Neutrophil (primary cell): ENCODE data around the gene SCAMP2.
A peak's percentile ranks its signal among the peaks of the same experiment; 100 is the strongest.

ENCODE experiments used
- H3K27ac ChIP-seq: fragments of 200-600 bp; sonication (generic); 2 replicates; pipeline ENCODE4 v1.5.1; 2016; ENCODE audit warnings: mild to moderate bottlenecking, moderate library complexity
- H3K27me3 ChIP-seq: fragments of 200-600 bp; sonication (generic); 2 replicates; pipeline ENCODE4 v1.6.0; 2016; ENCODE audit warnings: mild to moderate bottlenecking
- H3K36me3 ChIP-seq: fragments of 200-600 bp; sonication (generic); 2 replicates; pipeline ENCODE4 v1.5.1; 2017
- H3K4me1 ChIP-seq, 2 experiments: fragments of 200-600 bp in 1 of 2; sonication (generic) in 1 of 2; 1 replicate in 1 of 2; 2 replicates in 1 of 2; pipeline versions ENCODE4 v1.5.1 to v1.6.1; 2013 to 2016; ENCODE audit warnings: low read depth in 1 of 2, low read length in 1 of 2, mild to moderate bottlenecking in 1 of 2, moderate library complexity in 1 of 2; ENCODE audit not compliant: control insufficient read depth in 1 of 2, insufficient read depth in 1 of 2
- H3K4me3 ChIP-seq, 2 experiments: fragments of 200-600 bp in 1 of 2; sonication (generic) in 1 of 2; 1 replicate in 1 of 2; 2 replicates in 1 of 2; pipeline ENCODE4 v1.5.1; 2013 to 2016; ENCODE audit warnings: low read depth in 1 of 2, low read length in 1 of 2, mild to moderate bottlenecking in 1 of 2, moderate library complexity in 1 of 2
- H3K9me3 ChIP-seq: fragments of 200-600 bp; sonication (generic); 2 replicates; pipeline ENCODE4 v1.5.1; 2016
- TF ChIP-seq, protein P1 (sequence below): fragments of 200-600 bp; sonication (generic); IDR thresholded peaks from 2 replicates; pipeline ENCODE4 v1.5.1; 2016; ENCODE audit warnings: antibody characterized with exemption

Gene SCAMP2

GRCh38 chr15:74866090-74866489, 7.1 kb downstream of the SCAMP2 start:
- TF ChIP-seq, protein P1, sequence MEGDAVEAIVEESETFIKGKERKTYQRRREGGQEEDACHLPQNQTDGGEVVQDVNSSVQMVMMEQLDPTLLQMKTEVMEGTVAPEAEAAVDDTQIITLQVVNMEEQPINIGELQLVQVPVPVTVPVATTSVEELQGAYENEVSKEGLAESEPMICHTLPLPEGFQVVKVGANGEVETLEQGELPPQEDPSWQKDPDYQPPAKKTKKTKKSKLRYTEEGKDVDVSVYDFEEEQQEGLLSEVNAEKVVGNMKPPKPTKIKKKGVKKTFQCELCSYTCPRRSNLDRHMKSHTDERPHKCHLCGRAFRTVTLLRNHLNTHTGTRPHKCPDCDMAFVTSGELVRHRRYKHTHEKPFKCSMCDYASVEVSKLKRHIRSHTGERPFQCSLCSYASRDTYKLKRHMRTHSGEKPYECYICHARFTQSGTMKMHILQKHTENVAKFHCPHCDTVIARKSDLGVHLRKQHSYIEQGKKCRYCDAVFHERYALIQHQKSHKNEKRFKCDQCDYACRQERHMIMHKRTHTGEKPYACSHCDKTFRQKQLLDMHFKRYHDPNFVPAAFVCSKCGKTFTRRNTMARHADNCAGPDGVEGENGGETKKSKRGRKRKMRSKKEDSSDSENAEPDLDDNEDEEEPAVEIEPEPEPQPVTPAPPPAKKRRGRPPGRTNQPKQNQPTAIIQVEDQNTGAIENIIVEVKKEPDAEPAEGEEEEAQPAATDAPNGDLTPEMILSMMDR, result no peak
- H3K27ac ChIP-seq, result peak overlapping the region; percentile 33

DNA sequence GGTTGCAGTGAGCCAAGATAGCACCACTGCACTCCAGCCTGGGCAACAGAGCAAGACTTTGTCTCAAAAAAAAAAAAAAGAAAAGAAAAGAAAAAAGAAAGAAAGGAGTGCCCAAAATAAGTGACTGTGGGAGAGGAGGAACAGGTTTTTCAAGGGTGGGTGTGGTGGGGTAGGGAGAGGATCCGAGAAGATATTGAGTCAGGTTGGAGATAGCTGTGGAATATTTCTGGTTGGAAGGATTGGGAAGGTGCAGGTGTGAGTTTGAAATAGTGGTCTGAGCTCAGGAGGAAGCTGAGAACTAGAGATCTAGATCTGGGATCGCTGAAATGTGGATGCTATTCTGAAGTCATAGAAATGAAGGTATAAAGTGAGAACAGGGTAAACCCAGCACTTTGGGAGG, 7.8 kb downstream of the SCAMP2 start:
- H3K4me1 ChIP-seq, result peaks cover 41 to 44% of the 10 kb centered on the region in 2 experiments
- TF ChIP-seq, protein P1, result no peak
- peaks cover 12% of the 10 kb centered on the region for H3K36me3 ChIP-seq
- H3K27me3 ChIP-seq, result no peaks in the 10 kb centered on the region
- no peaks in the 10 kb centered on the region for H3K9me3 ChIP-seq
- H3K4me3 ChIP-seq, result no peak overlapping the region
- H3K27ac ChIP-seq, result no peak overlapping the region

More at GRCh38 chr15:74866090-74866489, 7.1 kb downstream of the SCAMP2 start:
- Histone ChIP-seq H3K36me3 (peaks cover 11% of the 10 kb centered on the region), H3K27me3 (no peaks in the 10 kb centered on the region), H3K4me3 (no peak overlapping the region), H3K4me1 (peaks cover 49 to 51% of the 10 kb centered on the region in 2 experiments), H3K9me3 (no peaks in the 10 kb centered on the region)

DNA sequence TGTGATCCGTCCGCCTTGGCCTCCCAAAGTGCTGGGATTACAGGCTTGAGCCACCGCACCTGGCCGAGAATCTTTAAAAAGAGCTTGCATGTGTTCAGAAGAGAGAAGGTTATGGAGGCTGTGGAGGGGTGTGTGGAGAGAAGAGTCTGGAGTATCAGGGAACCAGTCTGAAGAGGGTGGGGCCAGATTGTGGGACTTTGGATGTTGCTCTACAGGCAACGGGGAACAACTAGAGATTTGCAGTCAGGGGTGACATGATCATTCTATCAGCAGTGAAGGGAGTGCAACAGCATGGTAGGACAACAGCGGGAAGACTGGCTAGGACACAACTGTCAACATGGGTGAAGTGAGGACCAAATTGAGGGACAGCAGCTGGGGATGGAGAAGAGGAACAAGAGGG, 8.9 kb downstream of the SCAMP2 start:
- Histone ChIP-seq H3K27me3 (no peaks in the 10 kb centered on the region), H3K4me1 (peaks cover 31 to 33% of the 10 kb centered on the region in 2 experiments), H3K36me3 (peaks cover 12% of the 10 kb centered on the region), H3K4me3 (no peak overlapping the region), H3K9me3 (no peaks in the 10 kb centered on the region), H3K27ac (no peak overlapping the region)
- TF ChIP-seq, protein P1, result no peak

DNA sequence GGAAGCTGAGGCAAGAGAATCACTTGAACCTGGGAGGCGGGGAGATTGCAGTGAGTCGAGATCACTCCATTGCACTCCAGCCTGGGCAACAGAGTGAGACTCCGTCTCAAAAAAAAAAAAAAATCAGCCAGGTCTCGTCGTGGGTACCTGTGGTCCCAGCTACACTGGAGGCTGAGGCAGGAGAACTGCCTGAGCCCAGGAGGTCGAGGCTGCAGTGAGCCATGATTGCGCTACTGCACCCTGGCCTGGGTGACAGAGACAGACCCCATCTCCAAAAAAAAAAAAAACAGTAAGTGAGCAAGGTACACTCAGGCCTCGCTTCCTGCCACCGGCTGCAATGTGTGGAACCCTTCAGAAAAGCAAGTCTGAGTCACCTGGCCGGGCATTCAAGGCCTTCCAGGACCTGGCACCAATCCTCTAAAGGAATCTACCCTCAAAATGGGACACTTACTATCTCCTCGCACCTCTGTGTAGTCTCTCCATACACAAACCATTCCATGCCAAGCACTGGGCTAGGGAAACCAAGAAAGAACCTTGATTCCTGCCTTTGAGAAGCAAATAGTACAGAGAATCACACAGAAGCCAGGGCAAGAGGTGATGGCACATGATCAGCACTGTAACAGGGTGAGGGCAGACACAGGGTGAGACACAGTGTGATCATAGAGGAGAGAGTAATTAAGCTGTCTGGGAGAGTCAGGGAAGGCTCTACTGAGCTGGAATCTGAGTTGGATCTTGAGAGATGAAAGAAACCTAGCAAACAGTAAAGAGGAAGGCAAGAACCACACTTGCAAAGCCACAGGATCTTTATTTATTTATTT, 9.7 kb downstream of the SCAMP2 start:
- Histone ChIP-seq H3K4me1 (peaks cover 22 to 25% of the 10 kb centered on the region in 2 experiments), H3K27ac (peak overlapping the region; percentile 52), H3K9me3 (no peaks in the 10 kb centered on the region), H3K36me3 (peaks cover 12% of the 10 kb centered on the region), H3K4me3 (no peak overlapping the region), H3K27me3 (no peaks in the 10 kb centered on the region)
- TF ChIP-seq, protein P1, result no peak

DNA sequence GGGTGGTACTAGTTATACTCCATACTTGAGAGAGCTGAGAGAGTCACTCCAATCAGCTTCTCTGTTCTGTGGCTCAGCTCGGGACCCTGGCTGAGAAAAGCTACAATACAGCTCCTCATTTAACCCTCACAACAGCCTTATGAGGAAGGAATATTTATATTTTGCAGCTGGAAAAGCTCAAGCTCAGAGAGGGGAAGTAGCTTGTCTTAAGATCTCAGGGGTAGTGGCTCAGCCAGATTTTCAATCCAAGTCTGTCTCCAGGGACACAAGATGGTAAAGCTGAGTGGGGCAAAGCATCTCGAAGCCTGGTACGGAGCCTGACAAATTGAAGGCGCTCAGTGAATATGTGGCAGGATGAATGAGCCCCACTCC, 14.8 kb downstream of the SCAMP2 start:
- no peaks in the 10 kb centered on the region for H3K4me1 ChIP-seq
- H3K4me3 ChIP-seq, result no peak overlapping the region
- TF ChIP-seq, protein P1, result no peak
- peaks cover 32% of the 10 kb centered on the region for H3K36me3 ChIP-seq
- peak overlapping the region; percentile 52 for H3K27ac ChIP-seq
- H3K9me3 ChIP-seq, result no peaks in the 10 kb centered on the region
- H3K27me3 ChIP-seq, result no peaks in the 10 kb centered on the region
